ENCODE data around the gene NRTN.
"Not testable (repeated sequence)": the region's sequence is repeated elsewhere in the genome, so short reads cannot be mapped to it uniquely, and the experiment has no call there.

NRTN gene

DNA sequence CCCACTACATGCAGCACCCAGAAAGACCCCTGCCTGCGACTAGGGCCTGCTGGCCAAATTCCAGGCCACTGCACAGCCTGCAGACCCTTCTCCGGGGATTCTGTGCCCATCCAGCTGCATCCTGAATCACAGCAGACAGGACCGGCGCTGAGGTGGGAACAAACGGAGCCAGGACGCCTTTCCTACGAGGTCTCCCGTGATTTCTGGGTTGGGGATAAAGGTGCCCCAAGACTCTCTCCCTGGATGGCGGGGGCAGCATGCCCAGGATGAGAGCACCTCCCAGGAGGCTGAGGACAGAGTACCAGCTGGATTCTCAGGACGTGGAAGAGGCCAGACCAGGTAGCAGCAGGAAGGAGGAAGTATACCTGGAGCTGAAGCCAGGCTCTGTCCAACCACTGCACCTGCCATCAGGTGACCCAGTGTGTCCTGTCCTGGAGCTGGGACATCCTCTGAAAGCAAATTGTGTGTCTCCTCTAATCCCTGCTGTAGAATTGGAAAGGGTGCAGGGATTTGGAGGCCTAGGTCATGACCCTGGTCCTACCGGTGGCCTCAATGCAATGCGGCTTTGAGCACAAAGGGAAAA, 68.8 kb downstream of the NRTN start:
- no peak for DNase-seq

DNA sequence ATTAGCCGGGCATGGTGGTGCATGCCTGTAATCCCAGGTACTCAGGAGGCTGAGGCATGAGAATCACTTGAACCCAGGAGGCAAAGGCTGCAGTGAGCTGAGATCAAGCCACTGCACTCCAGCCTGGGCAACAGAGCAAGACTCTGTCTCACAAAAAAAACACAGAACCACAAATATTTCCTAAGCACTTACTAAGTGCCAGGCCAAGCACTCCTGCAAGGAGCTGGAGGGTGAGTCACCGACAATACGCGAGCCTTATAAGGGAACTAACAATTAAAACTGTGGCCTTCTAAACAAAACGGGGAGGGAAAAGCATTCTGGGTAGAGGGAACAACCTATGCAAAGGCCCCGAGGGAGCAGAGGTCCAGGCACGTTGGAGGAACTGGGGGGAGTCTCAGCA, 69.6 kb downstream of the NRTN start:
- DNase-seq = not testable (repeated sequence)

DNA sequence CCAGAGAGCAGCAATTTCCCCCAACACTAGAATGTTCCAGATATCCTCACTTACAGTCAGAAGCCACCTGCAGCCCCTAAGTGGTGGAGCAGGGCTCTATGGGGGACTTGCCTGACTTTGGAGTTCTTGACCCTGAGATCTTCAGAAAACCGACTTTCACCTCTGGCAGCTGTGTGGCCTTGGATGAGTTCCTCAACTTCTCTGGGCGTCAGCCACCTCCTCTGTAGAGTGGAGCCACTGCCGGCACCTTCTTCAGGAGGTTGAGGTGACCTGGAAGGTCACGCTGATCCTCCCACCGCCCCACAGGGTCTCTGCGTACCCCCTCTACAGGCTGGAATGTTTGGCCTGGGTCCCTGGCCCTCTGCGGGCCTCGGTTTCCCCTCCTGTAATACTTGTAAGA, 72.6 kb downstream of the NRTN start:
- DNase-seq = no peak

DNA sequence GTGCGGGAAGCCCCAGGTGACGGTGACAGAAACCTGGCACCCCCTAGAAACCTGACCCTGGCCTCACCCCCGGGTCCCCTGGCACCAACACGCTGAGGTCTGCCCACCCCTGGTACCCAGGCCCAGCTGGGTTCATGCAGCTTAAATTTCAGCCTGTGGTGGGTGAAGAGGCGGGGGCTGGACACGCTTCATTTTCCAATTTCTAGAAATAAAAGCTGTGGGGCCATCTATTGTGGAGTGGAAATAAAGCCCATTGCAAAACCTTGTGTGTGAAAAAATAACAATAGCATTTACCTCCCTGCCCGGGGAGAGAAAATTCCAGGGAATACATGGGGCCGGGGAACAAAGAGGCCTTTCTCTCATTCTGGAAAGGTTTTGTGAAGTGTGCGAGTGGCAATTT, 73.0 kb downstream of the NRTN start:
- DNase-seq = no peak
